HCT116 (cell line): ENCODE data around the gene ST7L. TPM values are rescaled to one million over a fixed set of nuclear protein-coding genes. Genes with fewer than 3 reads are reported as not detected.

Experiments
- ATAC-seq: fragments of 200-7000 bp; cut with Tn5 transposase; 2 replicates; pipeline ENCODE4 v1.9.1; 2020; ENCODE audit warnings: mild to moderate bottlenecking, moderate library complexity
- BruUV-seq: library from RNA; stranded (reverse); fragments of 400-500 nt; replicated peaks from 2 replicates; lab custom pipeline; 2021; lab: Mats Ljungman, UMichigan
- CTCF ChIA-PET: fragments of 300-600 bp; sonication (Branson Sonifier 250); formaldehyde crosslinking; loops from one replicate; lab custom pipeline; 2021; ENCODE audit warnings: antibody characterized with exemption; lab: Charles Lee
- POLR2A ChIA-PET: fragments of 300-600, 350-600 bp; sonication (Branson Sonifier 250); formaldehyde crosslinking; loops from one replicate; lab custom pipeline; 2021; ENCODE audit warnings: antibody characterized with exemption; lab: Charles Lee
- RAD21 ChIA-PET, 2 experiments: fragments of 300-600 bp; sonication (Branson Sonifier 250); formaldehyde crosslinking; loops; one replicate each; lab custom pipeline; 2023; ENCODE audit warnings: low total read pairs in 2 of 2; ENCODE audit not compliant: uncharacterized antibody in 2 of 2, unreplicated experiment in 2 of 2, low non-redundant PET in 1 of 2; lab: Charles Lee
- DNase-seq: peaks from one replicate; pipeline ENCODE4 v3.0.0-alpha.2; 2010; ENCODE audit warnings: low read depth, low spot score
- H2AFZ ChIP-seq: fragments of 200-600 bp; shearing (Covaris generic), sonication (generic); 2 replicates; pipeline ENCODE4 v1.6.1; 2017; ENCODE audit warnings: low read depth, mixed run types, mixed read lengths, antibody characterized with exemption, low read length; ENCODE audit not compliant: poor library complexity, severe bottlenecking
- H3K27ac ChIP-seq: 2 replicates; pipeline ENCODE4 v1.5.1; 2012; ENCODE audit warnings: low read depth, low read length
- H3K27me3 ChIP-seq: fragments of 200-600 bp; sonication (generic); 2 replicates; pipeline ENCODE4 v1.6.1; 2016; ENCODE audit warnings: mixed run types, low read length, mixed read lengths; ENCODE audit not compliant: insufficient read depth
- H3K36me3 ChIP-seq, 2 experiments: fragments of 200-500 bp in 1 of 2; fragments of 200-600 bp in 1 of 2; sonication (Bioruptor generic) in 1 of 2; sonication (generic) in 1 of 2; 2 replicates each; pipeline versions ENCODE4 v1.5.1 to v1.6.1; 2014 to 2016; ENCODE audit warnings: low read length in 2 of 2, inconsistent platforms in 1 of 2, mixed read lengths in 1 of 2, mixed run types in 1 of 2; ENCODE audit not compliant: insufficient read depth in 2 of 2, control insufficient read depth in 1 of 2
- H3K4me1 ChIP-seq, 2 experiments: fragments of 200-600 bp in 1 of 2; sonication (generic) in 1 of 2; 2 replicates each; pipeline versions ENCODE4 v1.5.1 to v1.6.1; 2012 to 2017; ENCODE audit warnings: low read length in 2 of 2, inconsistent platforms in 1 of 2, mild to moderate bottlenecking in 1 of 2, mixed read lengths in 1 of 2, mixed run types in 1 of 2, moderate library complexity in 1 of 2; ENCODE audit not compliant: insufficient read depth in 2 of 2, control insufficient read depth in 1 of 2
- H3K4me2 ChIP-seq: fragments of 200-600 bp; sonication (generic); 2 replicates; pipeline ENCODE4 v1.6.1; 2017; ENCODE audit warnings: mixed run types, low read length, mixed read lengths
- H3K4me3 ChIP-seq, 2 experiments: fragments of 200-600 bp in 1 of 2; sonication (generic) in 1 of 2; replicated peaks in 1 of 2; 2 replicates each; pipeline ENCODE4 v1.5.1; 2011 to 2016; ENCODE audit warnings: low read length in 2 of 2, control low read depth in 1 of 2, low read depth in 1 of 2, mild to moderate bottlenecking in 1 of 2, mixed read lengths in 1 of 2, mixed run types in 1 of 2
- H3K79me2 ChIP-seq: fragments of 200-600 bp; sonication (generic); 2 replicates; pipeline ENCODE4 v1.6.1; 2017; ENCODE audit warnings: mild to moderate bottlenecking, mixed run types, low read length, moderate library complexity, mixed read lengths; ENCODE audit not compliant: insufficient read depth
- H3K9ac ChIP-seq: fragments of 200-600 bp; sonication (generic); 2 replicates; pipeline ENCODE4 v1.6.1; 2016; ENCODE audit warnings: low read length, mixed read lengths
- H3K9me2 ChIP-seq: fragments of 200-600 bp; sonication (generic), shearing (Covaris generic); 2 replicates; pipeline ENCODE4 v1.6.1; 2017; ENCODE audit warnings: mixed run types, mild to moderate bottlenecking, moderate library complexity; ENCODE audit not compliant: insufficient read depth
- H3K9me3 ChIP-seq, 2 experiments: fragments of 200-500 bp in 1 of 2; fragments of 200-600 bp in 1 of 2; sonication (Bioruptor generic) in 1 of 2; sonication (generic) in 1 of 2; 2 replicates each; pipeline ENCODE4 v1.6.1; 2014 to 2017; ENCODE audit warnings: low read length in 2 of 2, mixed read lengths in 2 of 2, inconsistent platforms in 1 of 2, low read depth in 1 of 2, mild to moderate bottlenecking in 1 of 2, mixed run types in 1 of 2, moderate library complexity in 1 of 2; ENCODE audit not compliant: control insufficient read depth in 1 of 2, insufficient read depth in 1 of 2
- H4K20me1 ChIP-seq: fragments of 200-600 bp; sonication (generic), shearing (Covaris generic); 2 replicates; pipeline ENCODE4 v1.6.1; 2017; ENCODE audit warnings: mixed run types, mild to moderate bottlenecking, moderate library complexity; ENCODE audit not compliant: insufficient read depth
- CBX3 ChIP-seq: IDR thresholded peaks from 2 replicates; pipeline ENCODE4 v1.6.1; 2012; ENCODE audit warnings: low read depth
- ELF1 ChIP-seq: IDR thresholded peaks from 2 replicates; pipeline ENCODE4 v1.6.1; 2012; ENCODE audit warnings: low read depth, borderline replicate concordance
- FOSL1 ChIP-seq: IDR thresholded peaks from 2 replicates; pipeline ENCODE4 v1.6.1; 2012; ENCODE audit warnings: low read depth
- RAD21 ChIP-seq: IDR thresholded peaks from 2 replicates; pipeline ENCODE4 v1.6.1; 2012; ENCODE audit warnings: low read depth, mild to moderate bottlenecking
- REST ChIP-seq: IDR thresholded peaks from 2 replicates; pipeline ENCODE4 v1.6.1; 2012; ENCODE audit warnings: low read depth
- SRF ChIP-seq: IDR thresholded peaks from 2 replicates; pipeline ENCODE4 v1.6.1; 2012; ENCODE audit warnings: low read depth
- YY1 ChIP-seq: IDR thresholded peaks from 2 replicates; pipeline ENCODE4 v1.6.1; 2011; ENCODE audit warnings: low read length, low read depth, moderate library complexity, mild to moderate bottlenecking; ENCODE audit not compliant: insufficient replicate concordance; ENCODE audit errors: extremely low read depth
- ZBTB33 ChIP-seq: IDR thresholded peaks from 2 replicates; pipeline ENCODE4 v1.6.1; 2011; ENCODE audit warnings: mild to moderate bottlenecking, low read length, moderate library complexity; ENCODE audit not compliant: insufficient replicate concordance; ENCODE audit errors: extremely low read depth
- intact Hi-C: fragments of 100-400 bp; cut with micrococcal nuclease; formaldehyde crosslinking; loops from 2 replicates; pipeline ENCODE4 v1.10.0; 2022
- total RNA-seq: library from RNA; stranded (reverse); gene quantifications from one replicate; pipeline ENCODE4 v1.2.1, GENCODE V29; 2021; ENCODE audit not compliant: unreplicated experiment

Gene ST7L
- total RNA-seq, 1 experiment from 2014 or later, result 19.9 TPM

- Histone ChIP-seq H3K4me1 (peaks cover 2 to 9% of the 10 kb centered on the region in 2 experiments; a peak in 2 of 4 replicates), H3K4me3 (no peak overlapping the region), H3K9ac (no peak overlapping the region), H3K9me2 (no peaks in the 10 kb centered on the region), H2AFZ (no peak overlapping the region), H3K27me3 (no peaks in the 10 kb centered on the region), H3K79me2 (no peaks in the 10 kb centered on the region), H3K27ac (no peak overlapping the region), H4K20me1 (no peaks in the 10 kb centered on the region), H3K36me3 (no peaks in the 10 kb centered on the region), H3K9me3 (no peaks in the 10 kb centered on the region), H3K4me2 (no peak overlapping the region)
- TF ChIP-seq ZBTB33 (no peak), SRF (no peak), RAD21 (no peak), FOSL1 (no peak), REST (no peak), CBX3 (no peak), ELF1 (no peak), YY1 (no peak)
- ChIA-PET RAD21 (no interaction called here), POLR2A (no interaction called here), CTCF (no interaction called here)
- no TSS peak for BruUV-seq
- intact Hi-C loops, result no loop called here
- DNase-seq (no peak), ATAC-seq (no peak)
Measured at GRCh38 chr1:112517231-112517630, 101.7 kb downstream of the ST7L start.
